NAMALWA (cell line): ENCODE results near the gene CD44.
A peak's percentile ranks its signal among the peaks of the same experiment; 100 is the strongest.

Source experiments
- DNase-seq: peaks from one replicate; pipeline ENCODE4 v3.0.0-alpha.2; 2015; ENCODE audit warnings: low spot score

Gene CD44

DNA sequence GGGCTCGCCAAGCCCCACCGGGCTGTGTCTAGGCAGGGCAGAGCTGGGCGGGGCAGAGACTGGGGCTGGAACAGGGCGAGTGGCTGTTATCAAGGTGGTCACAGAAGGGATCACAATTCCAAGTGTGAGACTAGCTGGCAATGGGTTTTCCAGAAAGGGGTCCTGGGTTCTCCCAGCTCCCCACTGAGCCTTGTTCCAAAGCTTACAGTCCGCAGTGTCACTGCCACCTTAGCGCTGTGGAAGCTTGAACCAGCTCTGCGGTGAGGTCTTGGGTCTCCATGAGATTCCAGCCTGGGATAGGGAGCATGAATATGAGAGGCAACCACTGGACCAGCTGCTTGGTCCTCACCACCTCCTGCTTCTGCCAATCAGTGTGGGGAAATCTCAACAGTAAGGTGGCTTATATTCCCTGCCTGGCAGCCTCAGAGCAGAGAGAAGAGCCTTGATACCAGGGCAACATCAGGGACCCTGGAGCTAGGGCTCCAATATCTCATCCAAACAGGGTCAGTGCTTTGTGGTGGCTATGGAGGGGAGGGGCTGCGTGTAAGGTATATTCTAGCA, 831 bp downstream of the CD44 start:
- no peak for DNase-seq

DNA sequence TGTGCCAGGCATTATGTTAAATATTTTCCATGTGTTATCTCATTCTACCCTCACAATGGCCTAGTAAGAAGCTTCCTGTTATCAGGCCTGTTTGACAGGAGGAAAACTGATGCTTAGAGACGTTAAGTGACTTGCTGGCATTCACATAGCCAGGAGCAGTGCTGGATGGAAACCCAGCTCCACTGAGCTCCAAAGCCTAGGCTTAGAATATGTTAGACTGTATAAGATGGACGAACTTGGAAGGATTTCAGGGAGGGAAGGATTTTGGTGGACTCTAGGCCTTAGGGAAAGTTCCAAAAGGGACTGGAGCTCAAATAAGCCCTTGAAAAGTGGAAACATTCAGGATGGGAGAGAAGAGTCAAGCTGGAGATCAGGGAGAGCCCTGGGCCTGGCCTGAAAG, 2.1 kb downstream of the CD44 start:
- no peak for DNase-seq

DNA sequence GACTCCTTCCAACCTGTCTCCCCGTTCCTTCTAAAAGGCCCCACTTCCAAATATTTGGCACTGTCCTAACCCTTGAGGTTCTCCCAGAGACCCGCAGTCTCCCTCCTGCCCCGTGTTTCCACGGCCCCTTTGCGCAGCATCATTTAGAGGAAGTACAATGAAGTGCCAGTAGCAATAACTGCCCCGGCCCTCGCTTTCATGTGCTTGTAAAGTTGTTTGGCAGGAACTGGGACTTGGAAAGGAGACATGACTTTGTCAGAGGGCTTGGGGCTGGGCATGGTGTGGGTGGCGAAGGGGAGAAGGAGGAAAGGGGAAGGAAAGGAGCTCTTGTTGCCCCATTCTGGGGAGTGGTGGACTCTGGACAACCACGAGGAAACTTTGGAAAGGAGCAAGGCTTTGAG, 2.6 kb downstream of the CD44 start:
- DNase-seq: no peak

GRCh38 chr11:35142481-35143075, 3.6 kb downstream of the CD44 start:
- DNase-seq: peak; percentile 20

GRCh38 chr11:35143297-35144135, 4.5 kb downstream of the CD44 start:
- no peak for DNase-seq

DNA sequence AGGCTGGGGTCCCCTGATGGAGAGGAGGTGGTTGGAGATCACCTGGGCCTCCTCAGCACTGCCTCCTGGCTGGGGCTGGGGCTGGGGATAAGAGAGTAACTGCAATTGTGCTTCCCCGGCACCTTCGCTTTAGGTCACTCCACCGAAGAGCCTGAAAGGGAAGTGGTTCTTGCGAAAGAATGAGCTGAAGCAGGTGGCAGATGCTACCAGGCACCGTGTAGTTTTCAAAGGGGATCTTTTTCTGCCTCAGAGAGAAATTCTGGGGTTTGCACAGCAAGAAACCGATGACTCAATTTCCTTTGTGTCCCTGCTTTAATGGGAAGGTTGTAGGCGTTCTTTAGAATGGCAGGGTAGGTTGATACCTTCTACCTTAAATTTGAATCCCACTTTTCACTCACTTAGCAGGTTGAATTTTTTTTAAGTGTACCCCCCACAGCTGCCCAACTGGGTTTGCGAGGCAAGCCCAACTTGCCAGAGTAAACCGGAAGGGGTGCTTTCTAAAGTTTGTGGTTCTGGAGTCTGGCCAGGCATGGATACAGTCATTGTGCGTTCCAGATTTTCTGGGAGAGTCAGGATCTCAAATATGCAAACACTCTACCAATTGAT, 5.3 kb downstream of the CD44 start:
- peak; percentile 8 for DNase-seq

DNA sequence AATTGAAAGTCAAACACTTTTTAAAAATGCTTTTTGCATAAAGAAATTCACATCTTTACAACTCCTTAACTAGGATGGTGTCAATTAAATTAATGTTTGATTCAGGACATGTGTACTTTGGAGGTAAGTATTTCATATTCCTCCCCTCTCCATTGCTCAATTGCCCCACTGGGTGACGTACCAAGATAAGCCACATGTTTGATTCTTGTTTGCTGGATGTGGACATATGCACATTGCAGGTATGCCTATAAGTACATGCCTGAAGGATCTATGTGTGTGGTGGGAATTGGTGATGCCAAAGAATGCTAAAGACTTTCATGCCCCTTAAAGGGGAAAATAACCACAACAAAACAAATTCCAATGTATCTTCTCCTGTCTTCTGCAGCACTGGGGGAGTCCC, 5.8 kb downstream of the CD44 start:
- no peak for DNase-seq

DNA sequence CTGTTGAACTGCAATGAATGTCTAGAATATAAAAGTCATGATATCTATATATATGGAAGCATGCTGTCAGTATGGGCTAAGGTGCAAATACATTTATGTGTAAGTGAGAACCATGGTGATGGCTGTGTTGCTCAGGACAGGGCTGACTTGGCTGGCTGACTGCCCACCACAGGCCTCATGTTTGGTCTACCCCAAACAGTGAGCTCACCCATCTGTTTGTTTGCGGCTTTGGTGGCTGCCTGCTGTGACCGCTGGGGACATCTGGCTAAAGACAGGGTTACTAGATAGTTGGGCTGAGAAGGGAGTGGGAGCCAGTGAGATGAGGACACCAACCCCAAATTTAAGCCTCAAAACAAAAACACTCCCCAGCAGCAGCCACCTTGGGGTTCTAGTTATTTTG, 6.3 kb downstream of the CD44 start:
- DNase-seq: no peak

DNA sequence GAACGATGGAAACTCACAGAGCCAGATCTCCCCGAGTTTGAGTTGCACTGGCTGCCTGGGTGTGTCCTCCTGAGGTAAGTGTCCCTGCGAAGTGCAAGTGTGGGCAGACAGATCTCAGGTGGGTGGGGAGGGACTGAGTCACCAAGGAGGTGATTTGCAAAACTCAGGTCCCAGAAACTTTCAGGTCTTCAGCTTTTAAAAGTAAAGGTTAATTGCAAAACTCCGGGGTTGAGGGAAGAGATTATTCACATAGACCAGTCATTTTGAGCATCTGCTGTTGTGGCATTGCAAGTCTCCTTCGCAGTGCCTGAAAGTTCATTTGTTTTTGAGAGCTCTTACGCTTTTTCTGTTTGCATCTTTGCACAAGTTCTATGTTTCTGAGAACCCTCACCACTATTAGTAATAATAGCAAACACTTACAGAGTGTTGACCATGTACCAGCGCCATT, 7.1 kb downstream of the CD44 start:
- DNase-seq: no peak

GRCh38 chr11:35146711-35147110, 7.7 kb downstream of the CD44 start:
- DNase-seq: no peak

- DNase-seq: no peak
Measured at GRCh38 chr11:35147235-35147634, 8.3 kb downstream of the CD44 start.

DNA sequence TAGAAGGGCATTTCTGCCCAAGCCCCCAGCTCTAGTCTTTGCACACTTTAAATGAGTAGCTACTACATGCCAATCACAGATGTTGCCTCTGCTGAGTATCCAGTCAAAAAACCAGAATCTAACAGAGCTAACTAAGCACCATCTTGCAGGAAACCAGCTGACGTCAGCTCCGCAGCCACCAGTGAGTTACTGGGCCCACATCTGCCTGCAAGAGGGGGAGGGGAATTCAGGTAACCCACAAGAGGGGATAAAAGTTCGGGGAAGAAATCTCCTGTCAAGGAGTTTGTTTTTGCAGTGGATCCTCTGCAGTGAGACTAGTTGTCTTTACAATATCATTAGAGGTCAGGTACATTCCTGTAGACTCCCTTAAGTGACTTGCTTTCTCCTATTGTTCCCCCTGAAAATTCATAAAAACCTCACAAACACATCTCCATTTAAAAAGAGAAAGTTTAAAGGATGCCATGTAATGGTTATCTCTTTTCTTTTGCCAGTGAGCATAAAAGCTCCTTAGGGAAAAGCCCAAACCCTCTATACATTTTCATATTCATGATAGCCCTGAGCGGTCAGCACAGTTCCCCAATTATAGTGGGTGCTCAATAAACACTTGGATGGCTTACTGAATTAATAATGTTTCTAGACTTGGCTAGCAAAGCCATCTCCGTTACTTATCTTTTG, 9.3 kb downstream of the CD44 start:
- no peak for DNase-seq

DNA sequence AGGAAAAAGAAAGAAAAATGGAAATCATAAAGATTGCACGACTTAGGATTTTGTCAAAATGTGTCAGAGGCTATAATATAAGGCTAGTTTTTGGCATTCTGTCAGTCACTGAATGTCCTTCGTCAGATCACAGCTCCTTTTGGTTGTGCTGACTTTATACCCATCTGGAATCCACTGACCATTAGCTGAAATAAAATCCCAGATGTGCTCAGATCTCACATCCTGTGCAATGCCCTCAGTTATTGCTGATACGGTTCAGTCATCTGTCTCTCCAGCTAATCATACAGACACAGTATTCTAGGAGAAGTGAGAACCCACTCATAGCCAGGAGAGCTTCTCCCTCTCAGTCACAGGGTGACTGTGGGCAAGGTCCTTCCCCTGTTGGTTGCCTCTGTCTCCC, 11.5 kb downstream of the CD44 start:
- DNase-seq: no peak

DNA sequence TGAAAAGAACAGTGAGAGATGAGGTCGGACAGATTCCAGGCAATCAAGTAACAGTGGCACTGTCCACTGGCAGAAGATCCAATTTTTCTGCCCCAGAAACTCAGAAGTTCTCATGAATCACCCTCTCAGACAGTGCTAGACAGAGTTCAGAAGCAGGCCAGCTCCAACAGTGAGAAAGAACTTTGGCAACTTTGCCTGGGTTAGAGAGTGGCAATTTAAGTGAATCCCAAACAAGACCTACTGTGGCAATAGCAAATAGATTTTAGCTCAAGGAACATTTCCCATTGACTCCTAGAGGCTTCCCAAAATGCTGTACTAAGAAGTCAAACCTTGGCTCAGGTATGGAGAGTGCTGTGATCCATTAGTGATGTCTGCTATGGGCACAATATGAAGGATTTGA, 12.3 kb downstream of the CD44 start:
- no peak for DNase-seq

GRCh38 chr11:35151683-35152280, 12.8 kb downstream of the CD44 start:
- DNase-seq: no peak

GRCh38 chr11:35152575-35152974, 13.6 kb downstream of the CD44 start:
- no peak for DNase-seq

DNA sequence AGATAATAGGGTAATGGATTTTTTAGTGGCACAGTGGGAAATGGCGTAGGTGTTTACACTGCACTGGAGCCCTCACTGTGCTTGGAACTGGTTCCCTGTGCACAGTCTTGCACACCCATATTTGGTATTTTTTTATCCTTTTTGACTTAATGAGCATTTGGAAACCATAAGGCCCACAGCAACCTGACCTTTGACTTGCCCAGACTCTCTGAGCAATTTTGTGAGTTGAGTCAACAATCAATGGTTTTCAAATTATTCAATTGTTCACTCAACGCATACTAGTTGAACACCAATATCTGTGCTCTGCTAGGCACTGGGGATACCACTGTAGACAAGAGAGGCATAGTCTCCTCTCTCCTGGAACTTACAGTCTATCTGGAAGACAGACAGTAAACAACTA, 14.3 kb downstream of the CD44 start:
- DNase-seq: no peak

DNA sequence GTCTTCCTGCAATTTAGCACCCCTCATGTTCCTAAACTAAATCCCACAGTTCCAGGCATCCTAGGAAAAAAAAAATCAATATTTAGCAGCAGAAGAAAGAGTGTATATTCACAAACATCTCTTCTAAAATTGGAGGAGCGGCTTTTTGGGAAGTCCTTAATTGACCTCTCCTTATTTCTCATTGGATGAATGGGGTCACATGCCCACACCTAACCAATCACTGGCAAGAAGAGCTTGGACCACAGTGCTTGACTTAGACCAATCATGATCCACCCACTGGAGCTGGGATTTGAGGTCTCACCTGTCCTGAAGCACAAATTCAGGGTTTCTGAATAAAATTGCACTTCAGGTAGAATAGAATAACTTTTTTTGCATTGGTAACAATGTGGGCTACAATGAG, 16.0 kb downstream of the CD44 start:
- no peak for DNase-seq

GRCh38 chr11:35155677-35156076, 16.7 kb downstream of the CD44 start:
- DNase-seq: no peak

- DNase-seq: no peak
Measured at GRCh38 chr11:35157814-35158700, 19.1 kb downstream of the CD44 start.
